GM18951 (cell line): ENCODE data around the gene RALGPS2.

Experiments used
- POLR2A ChIP-seq: IDR thresholded peaks from 4 replicates; pipeline ENCODE4 v1.6.1; 2011; ENCODE audit warnings: mild to moderate bottlenecking; ENCODE audit not compliant: insufficient read length, insufficient read depth; ENCODE audit errors: extremely low read depth
- in situ Hi-C: fragments of 300-500 bp; cut with MboI; formaldehyde crosslinking; loops from one replicate; pipeline ENCODE4 v1.12.0; 2022; ENCODE audit warnings: low sequenced_read_pairs, mixed read lengths, inconsistent platforms; ENCODE audit not compliant: unreplicated experiment

The RALGPS2 gene

DNA sequence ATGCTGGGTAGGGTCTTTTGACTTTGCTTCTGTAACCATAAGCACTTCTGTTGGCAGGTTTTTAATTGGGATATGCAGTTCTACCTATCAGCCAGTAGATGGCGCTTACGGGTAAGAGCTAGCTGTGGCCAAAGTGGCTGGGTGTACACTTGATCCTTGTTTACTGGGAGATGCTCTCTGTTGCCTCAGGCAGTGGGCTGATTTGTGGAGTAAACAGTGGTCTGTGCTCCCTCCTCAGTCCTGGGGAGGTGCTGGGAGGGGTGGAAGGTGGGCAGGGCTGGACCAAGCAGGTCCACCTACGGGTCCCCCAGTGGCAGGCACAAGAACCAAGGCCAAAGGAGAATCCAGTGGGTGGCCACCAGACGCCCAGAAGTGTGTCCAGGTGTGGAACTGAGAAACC is 43.4 kb downstream of the RALGPS2 start:
- TF ChIP-seq POLR2A, result no peak
- in situ Hi-C loops, result no loop called here

DNA sequence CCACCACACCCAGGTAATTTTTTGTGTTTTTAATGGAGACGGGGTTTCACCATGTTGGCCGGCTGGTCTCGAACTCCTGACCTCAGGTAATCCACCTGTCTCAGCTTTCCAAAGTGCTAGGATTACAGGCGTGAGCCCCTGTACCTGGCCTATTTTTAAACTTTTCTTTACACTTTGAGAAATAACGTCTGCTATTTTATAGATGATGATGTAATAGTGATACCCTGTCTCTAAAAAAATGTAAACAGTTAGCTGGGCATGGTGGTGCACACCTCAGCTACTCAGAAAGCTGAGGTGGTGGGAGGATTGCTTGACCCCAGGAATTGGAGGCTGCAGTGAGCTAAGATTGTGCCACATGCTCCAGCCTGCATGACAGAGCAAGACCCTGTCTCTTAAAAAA is 47.9 kb downstream of the RALGPS2 start:
- TF ChIP-seq POLR2A, result no peak
- in situ Hi-C loops, result loop anchor here (10.0 kb wide), 1 partner anchor 242 kb away; no protein-coding TSS in a partner anchor

DNA sequence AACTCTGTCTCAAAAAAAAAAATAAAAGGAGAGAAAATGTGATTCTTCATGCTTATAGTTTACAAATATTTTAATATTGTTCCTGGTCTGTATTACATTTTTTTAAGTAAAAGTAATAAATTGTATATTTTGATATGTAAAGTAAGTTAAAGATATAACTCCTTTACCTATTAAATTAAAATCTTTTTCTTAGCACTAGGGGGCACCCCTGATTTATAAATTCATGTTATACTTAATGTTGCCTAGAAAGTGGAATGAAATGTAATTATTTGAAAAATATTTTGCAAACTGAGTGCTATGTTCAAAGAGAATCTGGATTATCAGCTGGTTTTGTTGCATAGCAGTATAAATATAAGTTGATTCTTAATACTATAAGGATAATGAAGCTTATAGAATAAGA is 49.2 kb downstream of the RALGPS2 start:
- in situ Hi-C loops, result loop anchor here (10.0 kb wide), 1 partner anchor 241 kb away; no protein-coding TSS in a partner anchor
- no peak for TF ChIP-seq POLR2A

DNA sequence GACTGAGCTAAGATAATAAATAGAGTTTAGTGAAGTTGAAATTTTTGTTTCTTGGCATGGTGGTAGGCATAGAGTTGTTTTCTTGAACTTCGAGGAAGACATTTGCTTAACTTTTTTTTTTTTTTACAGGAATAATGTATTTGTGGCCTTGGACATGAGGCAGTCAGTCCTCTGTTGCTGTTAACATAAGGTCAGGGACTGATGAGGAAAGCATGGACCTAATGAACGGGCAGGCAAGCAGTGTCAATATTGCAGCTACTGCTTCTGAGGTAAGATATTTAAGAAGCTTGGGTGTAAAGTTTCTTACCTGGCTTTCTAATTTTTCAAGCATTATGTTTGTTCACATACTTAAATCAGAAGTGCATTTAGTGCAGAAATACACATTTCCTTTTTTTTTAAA is 51.5 kb downstream of the RALGPS2 start:
- in situ Hi-C loops, result loop anchor here (10.0 kb wide), 1 partner anchor 238 kb away; no protein-coding TSS in a partner anchor
- TF ChIP-seq POLR2A, result no peak

DNA sequence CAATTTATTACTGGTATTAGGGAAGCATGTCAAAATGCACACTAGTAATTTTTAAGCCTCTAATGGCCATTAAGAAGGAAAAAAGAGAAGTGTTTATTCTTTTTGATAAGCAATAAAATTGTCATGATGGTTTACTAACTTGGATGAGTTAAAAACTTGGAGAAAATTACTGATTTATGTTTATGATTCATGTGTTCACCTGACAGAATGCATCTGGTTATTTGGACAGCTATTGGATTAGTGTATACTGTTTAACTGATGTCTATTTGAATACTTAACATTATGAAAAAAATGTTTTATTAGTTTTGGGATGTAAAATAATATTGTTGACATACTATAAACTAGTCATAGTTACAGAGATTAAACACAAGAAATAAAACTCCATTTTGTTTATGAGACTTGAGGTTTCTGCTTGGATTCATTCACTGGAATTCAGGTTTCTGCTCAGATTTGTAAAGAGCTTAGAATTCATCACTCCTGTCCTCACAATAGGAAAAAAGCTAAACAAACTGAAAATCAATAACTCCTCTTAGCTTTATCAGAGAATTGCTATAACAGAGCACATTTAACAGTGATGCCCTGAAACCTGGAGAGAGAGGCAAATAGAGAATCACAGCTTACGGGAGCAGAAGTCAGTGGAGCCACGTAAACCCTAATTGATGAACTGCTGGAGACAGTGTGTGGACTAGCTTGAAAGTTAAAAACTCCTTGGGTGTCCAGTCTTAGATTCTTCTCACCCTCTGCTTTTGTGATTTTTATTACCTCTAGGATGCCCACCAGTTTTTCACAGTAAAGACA is 56.7 kb downstream of the RALGPS2 start:
- TF ChIP-seq POLR2A, result no peak
- in situ Hi-C loops, result no loop called here

DNA sequence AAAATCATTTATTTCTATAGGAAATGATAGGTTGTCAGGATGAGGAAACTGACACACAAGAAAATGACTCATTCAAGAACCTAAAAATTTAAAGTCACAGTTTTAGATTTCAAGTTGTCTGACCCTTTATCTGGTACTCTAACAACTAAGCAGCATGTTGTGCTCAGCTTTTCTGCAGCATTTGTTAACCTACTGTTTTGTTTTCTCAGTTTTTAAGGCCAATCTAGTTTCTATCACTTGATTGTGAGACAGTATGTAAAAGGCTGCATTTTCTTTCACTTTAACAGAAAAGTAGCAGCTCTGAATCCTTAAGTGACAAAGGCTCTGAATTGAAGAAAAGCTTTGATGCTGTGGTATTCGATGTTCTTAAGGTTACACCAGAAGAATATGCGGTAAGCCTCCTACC is 59.1 kb downstream of the RALGPS2 start:
- TF ChIP-seq POLR2A, result no peak
- in situ Hi-C loops, result no loop called here

DNA sequence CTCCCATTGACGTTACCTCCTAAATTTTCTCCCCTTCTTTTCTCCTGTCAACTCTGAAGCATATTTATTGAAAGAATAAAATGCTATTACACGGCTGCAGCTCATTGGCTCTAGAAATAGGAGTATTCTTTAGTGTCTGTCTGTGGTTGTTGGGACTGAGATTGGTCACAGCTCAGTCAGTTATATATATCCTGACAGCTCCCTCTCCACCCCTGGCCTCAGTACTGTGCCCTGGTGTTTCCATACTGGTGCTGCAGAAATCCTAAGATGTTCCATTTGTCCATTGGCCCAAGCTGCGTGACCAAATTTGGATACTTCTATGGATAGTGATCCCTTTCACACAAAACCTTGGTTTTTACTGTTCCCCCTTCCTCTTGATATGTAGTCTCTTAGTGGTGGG is 67.3 kb downstream of the RALGPS2 start:
- in situ Hi-C loops, result no loop called here
- no peak for TF ChIP-seq POLR2A

DNA sequence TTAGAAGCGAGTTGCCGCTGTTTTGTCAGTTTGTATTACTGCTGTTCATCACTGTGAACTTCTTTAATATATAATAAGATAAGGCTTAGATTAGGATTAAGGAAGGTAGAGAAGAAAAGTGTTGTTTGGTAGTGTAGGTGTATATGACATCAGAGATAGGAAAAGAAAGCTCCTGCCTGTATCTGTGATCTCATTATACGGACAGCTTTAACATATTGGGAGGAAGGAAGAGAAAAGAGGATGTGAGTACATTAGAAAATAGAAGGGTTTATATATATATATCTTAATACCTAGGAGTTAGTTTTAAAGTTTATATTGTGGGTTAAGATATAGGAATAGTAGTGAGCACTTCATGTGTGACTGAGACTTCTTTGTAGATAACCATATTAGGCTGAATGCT is 71.0 kb downstream of the RALGPS2 start:
- TF ChIP-seq POLR2A, result no peak
- in situ Hi-C loops, result no loop called here

DNA sequence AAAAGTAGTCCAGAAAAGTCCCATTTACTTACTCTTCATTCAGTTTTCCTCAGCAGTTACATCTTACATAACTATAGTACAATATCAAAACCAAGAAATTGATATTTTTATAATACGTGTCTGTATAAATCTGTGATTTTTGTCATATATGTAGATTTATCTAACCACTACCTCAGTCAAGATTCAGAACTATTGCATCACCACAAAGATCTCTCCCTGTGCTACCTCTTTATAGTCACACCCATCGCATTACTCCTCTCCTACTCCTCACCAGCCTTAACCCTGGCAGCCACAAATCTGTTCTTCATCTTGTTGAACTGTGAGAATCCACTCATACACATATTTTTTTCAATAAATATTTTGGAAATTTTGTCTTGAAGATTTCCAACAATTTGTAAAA is 72.5 kb downstream of the RALGPS2 start:
- in situ Hi-C loops, result no loop called here
- TF ChIP-seq POLR2A, result no peak

DNA sequence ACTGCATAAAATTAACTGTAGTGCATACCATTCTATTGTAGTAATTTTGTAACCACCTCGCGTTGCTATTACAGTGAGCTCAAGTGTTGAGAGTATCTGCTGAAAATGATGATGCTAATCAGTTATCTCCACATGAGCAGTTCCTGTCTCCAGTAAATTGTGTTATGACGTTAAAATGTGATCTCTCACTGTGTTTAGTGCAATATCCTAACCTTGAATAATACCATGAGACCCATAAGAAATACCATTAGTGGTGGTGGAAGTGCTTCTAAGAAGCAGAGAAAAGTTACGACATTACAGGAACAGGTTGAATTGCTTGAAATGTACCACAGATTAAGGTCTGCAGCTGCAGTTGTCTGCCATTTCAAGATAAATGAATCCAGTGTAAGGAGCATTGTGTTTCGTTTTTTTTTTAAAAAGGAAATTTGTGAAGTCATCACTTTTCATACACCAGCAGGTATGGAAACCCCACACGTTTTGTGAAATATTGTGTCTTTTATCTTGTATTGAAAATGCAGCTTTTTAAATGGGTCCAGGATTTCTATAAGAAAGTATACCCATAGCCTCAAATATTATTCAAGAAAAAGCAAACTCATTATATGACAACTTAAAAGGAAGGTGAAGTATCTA is 73.3 kb downstream of the RALGPS2 start:
- TF ChIP-seq POLR2A, result no peak
- in situ Hi-C loops, result no loop called here

DNA sequence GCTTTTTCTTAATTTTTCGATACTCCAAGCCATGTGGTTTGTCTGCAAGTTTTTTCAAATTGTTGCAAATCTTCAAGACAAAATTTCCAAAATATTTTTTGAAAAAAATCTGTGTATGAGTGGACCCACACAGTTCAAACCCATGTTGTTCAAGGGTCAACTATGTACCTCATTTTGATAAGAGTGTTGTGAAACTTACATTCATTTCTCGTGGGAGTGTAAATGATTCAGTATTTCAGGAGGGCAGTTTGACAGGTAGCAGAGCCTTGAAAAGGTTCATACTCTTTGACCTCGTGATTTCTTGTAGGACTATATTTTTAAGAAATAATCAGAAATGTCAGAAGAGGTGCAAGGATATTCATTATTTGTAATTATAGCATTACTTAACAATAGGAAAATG is 77.8 kb downstream of the RALGPS2 start:
- in situ Hi-C loops, result no loop called here
- TF ChIP-seq POLR2A, result no peak

DNA sequence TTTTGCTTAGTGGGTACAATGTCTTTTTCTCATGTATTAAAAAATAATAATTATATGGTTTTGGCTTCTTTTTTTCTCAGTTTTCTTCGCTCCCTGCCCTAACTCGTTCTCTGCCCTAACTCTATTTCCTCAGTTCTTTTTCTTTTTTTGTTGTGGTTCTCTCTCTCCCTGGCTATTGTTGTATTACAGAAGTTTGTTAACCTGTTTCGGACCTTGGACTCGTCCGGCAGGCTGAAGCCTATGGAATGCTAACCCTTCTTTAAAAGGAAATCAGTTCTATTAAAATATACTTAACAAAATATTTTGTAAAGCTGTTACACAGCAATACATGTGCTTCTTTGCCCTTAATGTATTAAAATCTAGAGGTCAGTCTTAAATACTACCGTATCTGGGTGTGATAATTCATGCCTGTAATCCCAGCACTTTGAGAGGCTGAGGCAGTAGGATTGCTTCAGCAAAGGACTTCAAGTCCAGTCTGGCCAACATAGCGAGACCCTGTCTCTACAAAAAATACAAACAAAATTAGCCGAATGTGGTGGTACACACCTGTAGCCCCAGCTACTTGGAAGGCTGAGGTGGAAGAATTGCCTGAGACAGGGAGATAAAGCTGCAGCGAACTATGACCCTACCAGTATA is 81.7 kb downstream of the RALGPS2 start:
- no peak for TF ChIP-seq POLR2A
- in situ Hi-C loops, result no loop called here

DNA sequence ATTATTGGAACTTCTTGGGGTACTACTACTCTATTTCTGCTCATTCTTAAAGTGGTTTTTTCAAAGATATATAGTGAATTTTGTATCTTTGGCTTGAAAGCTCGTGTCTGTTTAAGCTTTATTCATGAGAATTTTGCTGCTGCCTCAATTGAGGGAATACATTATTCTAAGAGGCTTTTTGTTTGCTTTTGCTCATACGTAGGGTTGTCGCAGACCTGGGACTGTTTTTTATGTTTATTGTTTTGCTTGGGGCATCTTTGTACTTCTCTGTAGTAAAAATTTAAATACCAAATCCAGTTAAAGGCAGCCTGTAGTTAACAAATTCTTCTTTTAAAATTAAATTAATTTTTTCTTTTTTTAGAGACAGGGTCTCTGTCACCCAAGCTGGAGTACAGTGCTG is 83.5 kb downstream of the RALGPS2 start:
- TF ChIP-seq POLR2A, result no peak
- in situ Hi-C loops, result no loop called here

DNA sequence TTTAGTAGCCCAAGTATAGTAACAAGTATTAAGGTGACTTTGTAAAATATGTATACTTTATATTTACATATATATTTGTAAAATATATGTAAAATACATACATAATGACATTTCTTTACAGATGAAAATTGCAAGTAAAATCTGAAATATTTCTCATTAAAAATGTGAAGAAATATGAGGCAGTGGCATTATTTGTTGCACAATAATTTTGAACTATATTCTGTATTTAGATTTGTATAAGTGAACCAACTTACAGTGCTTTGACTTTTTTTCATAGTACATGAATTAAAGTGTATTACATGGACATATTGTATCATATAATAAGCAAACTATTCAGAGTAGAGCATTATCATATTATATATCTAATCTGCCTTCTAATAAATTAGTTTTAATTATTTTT is 85.5 kb downstream of the RALGPS2 start:
- in situ Hi-C loops, result no loop called here
- no peak for TF ChIP-seq POLR2A
